Peyer's patch (tissue), 4 donors: ENCODE results near the gene ADRA2C. TPM values are rescaled to one million over a fixed set of nuclear protein-coding genes. Genes with fewer than 3 reads are reported as not detected.

Experiments
- DNase-seq, 3 donors: peaks; one replicate each; pipeline ENCODE4 v3.0.0-alpha.2; 2017 to 2019
- H3K27ac ChIP-seq, 4 donors: fragments of 200-600 bp; sonication (generic); one replicate each; pipeline ENCODE4 v1.5.1; 2016 to 2019
- H3K27me3 ChIP-seq, 2 donors: fragments of 200-600 bp; sonication (generic); one replicate each; pipeline ENCODE4 v1.5.1; 2019
- H3K36me3 ChIP-seq, 3 donors: fragments of 200-600 bp; sonication (generic); one replicate each; pipeline ENCODE4 v1.5.1; 2016 to 2019
- H3K4me1 ChIP-seq, 4 donors: fragments of 200-600 bp; sonication (generic); one replicate each; pipeline ENCODE4 v1.5.1; 2016 to 2019
- H3K4me3 ChIP-seq, 4 donors: fragments of 200-600 bp; sonication (generic); 1 replicate in 3 of 4; 2 replicates in 1 of 4; pipeline ENCODE4 v1.5.1; 2016 to 2019; ENCODE audit warnings: mild to moderate bottlenecking in 1 of 4
- H3K9me3 ChIP-seq, 4 donors: fragments of 200-600 bp; sonication (generic); one replicate each; pipeline ENCODE4 v1.5.1; 2016 to 2019; ENCODE audit warnings: mild to moderate bottlenecking in 1 of 4
- CTCF ChIP-seq, 6 experiments: fragments of 450-650 bp in 4 of 6; fragments of 200-600 bp in 2 of 6; sonication (generic) in 1 of 6; IDR thresholded peaks; one replicate each; pipeline ENCODE4 v1.5.1; 2017 to 2019; ENCODE audit warnings: antibody characterized with exemption in 6 of 6, mild to moderate bottlenecking in 3 of 6, moderate library complexity in 1 of 6
- POLR2A ChIP-seq, 2 donors: fragments of 450-650 bp; IDR thresholded peaks; one replicate each; pipeline ENCODE4 v1.5.1; 2017; ENCODE audit warnings: antibody characterized with exemption in 2 of 2, mild to moderate bottlenecking in 2 of 2, moderate library complexity in 2 of 2
- total RNA-seq, 4 donors: library from RNA; depleted of rRNA; stranded (reverse); fragments of >200 nt; gene quantifications; one replicate each; pipeline ENCODE4 v1.1.0, GENCODE V29; 2016

Gene ADRA2C
- total RNA-seq, 4 donors from 2014 or later = 0.76 to 5.0 (median 2.9) TPM

GRCh38 chr4:3719836-3720235, 46.3 kb upstream of the ADRA2C start:
- no peak overlapping the region for H3K4me3 ChIP-seq
- no peak for DNase-seq
- TF ChIP-seq POLR2A (IDR thresholded peaks at IDR 0.05) = no peak
- TF ChIP-seq CTCF (IDR thresholded peaks at IDR 0.05) = no peak
- no peaks in the 10 kb centered on the region for H3K36me3 ChIP-seq
- H3K4me1 ChIP-seq = no peaks in the 10 kb centered on the region
- no peaks in the 10 kb centered on the region for H3K9me3 ChIP-seq
- H3K27me3 ChIP-seq = no peaks in the 10 kb centered on the region
- no peak overlapping the region for H3K27ac ChIP-seq

DNA sequence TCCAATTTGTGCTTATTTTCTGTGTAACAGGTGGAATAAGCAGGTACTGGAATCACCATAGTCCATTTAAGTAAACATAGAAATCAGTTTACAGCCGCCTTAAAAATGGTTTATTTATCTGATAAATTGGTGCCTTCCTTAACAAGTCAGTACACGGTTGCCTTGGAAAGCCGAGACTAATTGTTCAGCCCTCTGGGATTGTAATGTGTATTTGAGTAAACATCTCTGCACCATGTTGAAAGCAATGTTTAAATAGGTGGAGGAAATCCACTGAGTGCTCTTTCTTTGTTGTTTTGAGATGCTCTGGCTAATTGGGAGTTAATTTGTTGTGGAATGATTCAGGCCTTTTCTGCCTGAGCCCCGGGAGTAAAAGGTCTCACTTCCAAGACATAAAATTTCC, 45.7 kb upstream of the ADRA2C start:
- H3K27me3 ChIP-seq = no peaks in the 10 kb centered on the region
- DNase-seq = no peak
- no peaks in the 10 kb centered on the region for H3K36me3 ChIP-seq
- no peak overlapping the region for H3K27ac ChIP-seq
- no peaks in the 10 kb centered on the region for H3K9me3 ChIP-seq
- no peak overlapping the region for H3K4me3 ChIP-seq
- TF ChIP-seq CTCF (IDR thresholded peaks at IDR 0.05) (no peak), POLR2A (IDR thresholded peaks at IDR 0.05) (no peak)
- no peaks in the 10 kb centered on the region for H3K4me1 ChIP-seq

GRCh38 chr4:3721186-3721585, 45.0 kb upstream of the ADRA2C start:
- H3K27me3 ChIP-seq = no peaks in the 10 kb centered on the region
- DNase-seq = no peak

DNA sequence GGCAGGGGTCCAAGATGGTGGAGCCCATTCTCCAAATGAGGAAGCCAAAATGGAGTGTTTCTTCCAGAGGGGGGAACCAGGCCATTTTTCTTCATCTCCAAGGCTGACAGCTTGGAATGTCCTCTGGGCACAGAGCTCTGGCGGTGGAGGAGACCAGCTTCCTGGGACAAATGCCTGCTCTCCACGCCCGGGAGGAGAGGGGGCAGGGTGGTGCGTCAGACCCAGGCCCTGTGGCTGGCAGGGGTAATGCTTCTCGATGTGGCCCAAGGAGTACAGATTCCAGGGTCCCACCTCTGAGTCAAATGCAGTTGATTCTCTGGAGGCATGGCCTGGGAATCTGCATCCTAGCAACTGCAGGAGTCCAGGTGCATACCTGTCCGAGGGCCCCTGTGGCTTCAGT, 44.6 kb upstream of the ADRA2C start:
- Histone ChIP-seq H3K27ac (no peak overlapping the region), H3K4me1 (no peaks in the 10 kb centered on the region), H3K36me3 (no peaks in the 10 kb centered on the region), H3K27me3 (no peaks in the 10 kb centered on the region), H3K4me3 (no peak overlapping the region), H3K9me3 (no peaks in the 10 kb centered on the region)
- TF ChIP-seq CTCF (IDR thresholded peaks at IDR 0.05) (no peak), POLR2A (IDR thresholded peaks at IDR 0.05) (no peak)
- DNase-seq = no peak

More at GRCh38 chr4:3721186-3721585, 45.0 kb upstream of the ADRA2C start:
- H3K4me1 ChIP-seq = no peaks in the 10 kb centered on the region
- no peaks in the 10 kb centered on the region for H3K9me3 ChIP-seq
- TF ChIP-seq CTCF (IDR thresholded peaks at IDR 0.05) (no peak), POLR2A (IDR thresholded peaks at IDR 0.05) (no peak)
- no peaks in the 10 kb centered on the region for H3K36me3 ChIP-seq
- no peak overlapping the region for H3K4me3 ChIP-seq
- H3K27ac ChIP-seq = no peak overlapping the region

- no peak for DNase-seq
- no peaks in the 10 kb centered on the region for H3K36me3 ChIP-seq
- H3K9me3 ChIP-seq = no peaks in the 10 kb centered on the region
- TF ChIP-seq CTCF (IDR thresholded peaks at IDR 0.05) = no peak
- TF ChIP-seq POLR2A (IDR thresholded peaks at IDR 0.05) = no peak
- no peak overlapping the region for H3K27ac ChIP-seq
- no peaks in the 10 kb centered on the region for H3K4me1 ChIP-seq
- no peak overlapping the region for H3K4me3 ChIP-seq
- H3K27me3 ChIP-seq = no peaks in the 10 kb centered on the region
These were observed 43.5 kb upstream of the ADRA2C start for GRCh38 chr4:3722446-3723231.
